CD4-positive, alpha-beta memory T cell (primary cell): ENCODE data around the gene GPS2. TPM values are rescaled to one million over a fixed set of nuclear protein-coding genes. Genes with fewer than 3 reads are reported as not detected.

Experiments
- CTCF ChIA-PET: fragments of 350-600 bp; sonication (Branson Sonifier 250); formaldehyde crosslinking; loops from one replicate; lab custom pipeline; 2021; ENCODE audit warnings: inconsistent platforms; ENCODE audit not compliant: partially characterized antibody; lab: Charles Lee
- POLR2A ChIA-PET: fragments of 350-600 bp; sonication (Branson Sonifier 250); formaldehyde crosslinking; loops from one replicate; lab custom pipeline; 2021; ENCODE audit not compliant: partially characterized antibody; lab: Charles Lee
- DNase-seq, 5 donors: peaks; one replicate each; pipeline versions ENCODE4 v3.0.0 to v3.0.0-alpha.2; 2020 to 2022; ENCODE audit warnings: mixed read lengths in 1 of 5
- H3K27ac ChIP-seq: one replicate; pipeline ENCODE4 v1.7.0; 2013; ENCODE audit warnings: low read depth, low read length
- H3K27me3 ChIP-seq: 2 replicates; pipeline ENCODE4 v1.7.0; 2013; ENCODE audit warnings: mild to moderate bottlenecking, low read length, moderate library complexity; ENCODE audit not compliant: insufficient read depth
- H3K36me3 ChIP-seq: 2 replicates; pipeline ENCODE4 v1.7.0; 2013; ENCODE audit warnings: mild to moderate bottlenecking, low read length, moderate library complexity; ENCODE audit not compliant: insufficient read depth
- H3K4me1 ChIP-seq: 2 replicates; pipeline ENCODE4 v1.7.0; 2013; ENCODE audit warnings: mild to moderate bottlenecking, low read length, moderate library complexity; ENCODE audit not compliant: insufficient read depth
- H3K4me3 ChIP-seq, 2 donors: one replicate each; pipeline ENCODE4 v1.7.0; 2013; ENCODE audit warnings: low read length in 2 of 2, mild to moderate bottlenecking in 1 of 2
- H3K9me3 ChIP-seq, 2 donors: one replicate each; pipeline ENCODE4 v1.7.0; 2013; ENCODE audit warnings: low read length in 2 of 2, control low read depth in 1 of 2; ENCODE audit not compliant: control insufficient read depth in 1 of 2
- H3K27ac Mint-ChIP-seq, 7 donors: one replicate each; pipeline ENCODE4 v1.8.0; 2020 to 2021; ENCODE audit warnings: mixed read lengths in 7 of 7, mild to moderate bottlenecking in 6 of 7, inconsistent platforms in 3 of 7, moderate library complexity in 3 of 7
- H3K27me3 Mint-ChIP-seq, 2 donors: one replicate each; pipeline ENCODE4 v1.8.0; 2020 to 2021; ENCODE audit warnings: mixed read lengths in 2 of 2
- H3K36me3 Mint-ChIP-seq, 2 donors: one replicate each; pipeline ENCODE4 v1.8.0; 2020 to 2021; ENCODE audit warnings: mixed read lengths in 2 of 2, inconsistent platforms in 1 of 2, mild to moderate bottlenecking in 1 of 2
- H3K4me1 Mint-ChIP-seq, 4 donors: one replicate each; pipeline ENCODE4 v1.8.0; 2020 to 2021; ENCODE audit warnings: mixed read lengths in 4 of 4, mild to moderate bottlenecking in 1 of 4
- H3K4me3 Mint-ChIP-seq, 8 donors: one replicate each; pipeline ENCODE4 v1.8.0; 2020 to 2021; ENCODE audit warnings: mixed read lengths in 8 of 8, mild to moderate bottlenecking in 7 of 8, moderate library complexity in 6 of 8, inconsistent platforms in 3 of 8
- H3K9me3 Mint-ChIP-seq, 8 donors: one replicate each; pipeline ENCODE4 v1.8.0; 2020 to 2021; ENCODE audit warnings: mixed read lengths in 8 of 8, mild to moderate bottlenecking in 5 of 8, inconsistent platforms in 3 of 8, moderate library complexity in 1 of 8
- intact Hi-C: fragments of 100-400 bp; cut with micrococcal nuclease; formaldehyde crosslinking; loops from one replicate; pipeline ENCODE4 v1.15.1; 2023
- polyA plus RNA-seq, 2 donors: library from polyadenylated mRNA; unstranded; fragments of 300-500 nt; fragmentation: Illumina TruSeq; gene quantifications; one replicate each; pipeline ENCODE4 v1.2.3, GENCODE V29; 2021
- total RNA-seq, 2 experiments: library from RNA; stranded (reverse); gene quantifications; one replicate each; pipeline ENCODE4 v1.2.3, GENCODE V29; 2021

The GPS2 gene
- total and polyA plus RNA-seq, 4 experiments from 2014 or later = 101 to 132 (median 123) TPM

DNA sequence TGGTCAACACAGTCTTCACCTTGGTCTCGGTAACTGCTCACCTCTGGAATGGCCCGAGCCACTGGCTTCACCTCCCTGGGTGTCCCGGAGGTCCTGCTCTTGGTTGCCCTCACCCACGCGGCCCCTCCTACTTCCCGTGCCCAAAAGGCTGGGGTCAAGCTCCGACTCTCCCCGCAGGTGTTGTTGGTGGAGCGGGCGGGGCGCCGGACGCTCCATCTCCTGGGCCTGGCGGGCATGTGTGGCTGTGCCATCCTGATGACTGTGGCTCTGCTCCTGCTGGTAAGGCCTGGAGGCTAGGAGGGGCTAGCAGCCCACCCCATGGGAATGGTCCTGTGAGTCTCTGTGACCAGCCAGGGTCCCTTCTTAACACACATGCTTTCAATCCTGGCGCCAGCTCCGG lies 30.2 kb downstream of the GPS2 start:
- Mint-ChIP-seq H3K4me1 (peaks cover 4 to 26% (median 18%) of the 10 kb centered on the region in 4 donors), H3K27me3 (peaks cover 19 to 24% of the 10 kb centered on the region in 2 donors), H3K27ac (no peak overlapping the region), H3K36me3 (no peaks in the 10 kb centered on the region), H3K9me3 (no peaks in the 10 kb centered on the region), H3K4me3 (no peak overlapping the region)
- CTCF ChIA-PET = interaction anchor here (0.9 to 3.7 kb wide), 3 partner anchors 11 to 237 kb away, joined by 3 to 15 read pairs (median 4); no protein-coding TSS in a partner anchor
- peaks cover 10% of the 10 kb centered on the region for H3K27me3 ChIP-seq
- H3K4me3 ChIP-seq = no peak overlapping the region
- H3K4me1 ChIP-seq = peaks cover 25% of the 10 kb centered on the region
- no peak for DNase-seq
- H3K9me3 ChIP-seq = no peaks in the 10 kb centered on the region
- H3K27ac ChIP-seq = no peak overlapping the region
- intact Hi-C loops = loop anchor here (5.0 kb wide), 1 partner anchor 238 kb away; no protein-coding TSS in a partner anchor
- H3K36me3 ChIP-seq = no peaks in the 10 kb centered on the region
- POLR2A ChIA-PET = interaction anchor here (0.7 to 1.2 kb wide), 2 partner anchors 24 to 45 kb away, joined by 3 read pairs; no protein-coding TSS in a partner anchor

DNA sequence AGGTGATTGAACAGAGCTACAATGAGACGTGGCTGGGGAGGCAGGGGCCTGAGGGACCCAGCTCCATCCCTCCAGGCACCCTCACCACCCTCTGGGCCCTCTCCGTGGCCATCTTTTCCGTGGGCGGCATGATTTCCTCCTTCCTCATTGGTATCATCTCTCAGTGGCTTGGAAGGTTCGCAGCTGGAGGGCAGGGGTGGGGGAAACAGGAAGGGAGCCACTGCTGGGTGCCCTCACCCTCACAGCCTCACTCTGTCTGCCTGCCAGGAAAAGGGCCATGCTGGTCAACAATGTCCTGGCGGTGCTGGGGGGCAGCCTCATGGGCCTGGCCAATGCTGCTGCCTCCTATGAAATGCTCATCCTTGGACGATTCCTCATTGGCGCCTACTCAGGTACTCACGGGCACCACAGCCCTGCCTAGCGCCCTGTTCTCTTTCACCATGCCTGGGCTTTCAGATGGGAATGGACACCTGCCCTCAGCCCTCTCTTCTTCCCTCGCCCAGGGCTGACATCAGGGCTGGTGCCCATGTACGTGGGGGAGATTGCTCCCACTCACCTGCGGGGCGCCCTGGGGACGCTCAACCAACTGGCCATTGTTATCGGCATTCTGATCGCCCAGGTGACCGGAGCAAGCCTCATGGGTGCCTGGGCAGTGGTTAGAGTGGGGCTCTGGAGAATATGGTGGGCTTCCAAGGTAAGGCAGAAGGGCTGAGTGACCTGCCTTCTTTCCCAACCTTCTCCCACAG lies 31.5 kb downstream of the GPS2 start:
- DNase-seq = no peak
- H3K4me3 ChIP-seq = no peak overlapping the region
- intact Hi-C loops = loop anchor here (5.0 kb wide), 1 partner anchor 236 kb away; no protein-coding TSS in a partner anchor
- H3K36me3 ChIP-seq = no peaks in the 10 kb centered on the region
- H3K27me3 ChIP-seq = peaks cover 10% of the 10 kb centered on the region
- no peaks in the 10 kb centered on the region for H3K36me3 Mint-ChIP-seq
- no peak overlapping the region for H3K4me3 Mint-ChIP-seq
- H3K27me3 Mint-ChIP-seq = peaks cover 19 to 24% of the 10 kb centered on the region in 2 donors
- H3K27ac ChIP-seq = no peak overlapping the region
- H3K4me1 Mint-ChIP-seq = peaks cover 4 to 28% (median 18%) of the 10 kb centered on the region in 4 donors
- no peaks in the 10 kb centered on the region for H3K9me3 Mint-ChIP-seq
- H3K9me3 ChIP-seq = no peaks in the 10 kb centered on the region
- CTCF ChIA-PET = interaction anchor here (1.1 to 1.9 kb wide), 4 partner anchors 12 to 54 kb away, joined by 3 to 13 read pairs (median 4); no protein-coding TSS in a partner anchor
- POLR2A ChIA-PET = interaction anchor here (3.6 kb wide), 1 partner anchor 12 kb away, joined by 15 read pairs; no protein-coding TSS in a partner anchor
- peaks cover 25% of the 10 kb centered on the region for H3K4me1 ChIP-seq
- H3K27ac Mint-ChIP-seq = no peak overlapping the region

DNA sequence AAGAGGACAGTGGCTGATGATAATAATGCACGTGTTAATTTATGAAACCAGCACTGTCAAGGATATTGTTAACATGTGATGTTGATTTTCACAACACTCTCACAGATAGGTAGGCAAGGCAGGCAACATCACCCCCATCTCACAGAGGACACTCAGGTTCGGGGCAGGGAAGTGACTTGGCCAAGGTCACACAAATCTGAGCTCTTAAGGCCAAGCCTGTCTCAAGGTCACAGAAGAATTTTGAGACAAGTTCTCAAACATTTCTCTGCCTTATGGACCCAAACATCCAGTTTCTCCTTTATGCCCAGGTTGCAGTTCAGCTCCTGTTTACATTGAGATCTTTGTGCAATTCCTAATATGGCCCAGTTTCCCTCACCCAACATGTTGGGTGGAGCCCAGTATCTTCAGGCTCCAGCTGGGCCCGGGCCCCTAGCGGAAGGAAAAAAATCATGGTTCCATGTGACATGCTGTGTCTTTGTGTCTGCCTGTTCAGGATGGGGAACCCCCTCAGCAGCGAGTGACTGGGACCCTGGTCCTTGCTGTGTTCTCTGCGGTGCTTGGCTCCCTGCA lies 32.3 kb downstream of the GPS2 start:
- Mint-ChIP-seq H3K9me3 (no peaks in the 10 kb centered on the region), H3K36me3 (no peaks in the 10 kb centered on the region), H3K27ac (peak overlapping the region in 2 of 7 donors; percentile 19 to 51), H3K4me1 (peaks cover 4 to 28% (median 18%) of the 10 kb centered on the region in 4 donors), H3K27me3 (peaks cover 19 to 24% of the 10 kb centered on the region in 2 donors), H3K4me3 (peak overlapping the region in 3 of 8 donors; percentile 30 to 36 (median 31))
- Histone ChIP-seq H3K9me3 (no peaks in the 10 kb centered on the region), H3K27me3 (peaks cover 10% of the 10 kb centered on the region), H3K27ac (no peak overlapping the region), H3K4me1 (peaks cover 25% of the 10 kb centered on the region), H3K4me3 (no peak overlapping the region), H3K36me3 (no peaks in the 10 kb centered on the region)
- intact Hi-C loops = loop anchor here (5.0 kb wide), 1 partner anchor 236 kb away; no protein-coding TSS in a partner anchor
- DNase-seq = no peak
- CTCF ChIA-PET = interaction anchor here (0.9 to 1.9 kb wide), 7 partner anchors 8 to 146 kb away, joined by 3 to 13 read pairs (median 3); partner anchors contain the start of gene ACAP1
- POLR2A ChIA-PET = interaction anchor here (0.8 to 3.6 kb wide), 5 partner anchors 13 to 237 kb away, joined by 3 to 15 read pairs (median 3); no protein-coding TSS in a partner anchor

DNA sequence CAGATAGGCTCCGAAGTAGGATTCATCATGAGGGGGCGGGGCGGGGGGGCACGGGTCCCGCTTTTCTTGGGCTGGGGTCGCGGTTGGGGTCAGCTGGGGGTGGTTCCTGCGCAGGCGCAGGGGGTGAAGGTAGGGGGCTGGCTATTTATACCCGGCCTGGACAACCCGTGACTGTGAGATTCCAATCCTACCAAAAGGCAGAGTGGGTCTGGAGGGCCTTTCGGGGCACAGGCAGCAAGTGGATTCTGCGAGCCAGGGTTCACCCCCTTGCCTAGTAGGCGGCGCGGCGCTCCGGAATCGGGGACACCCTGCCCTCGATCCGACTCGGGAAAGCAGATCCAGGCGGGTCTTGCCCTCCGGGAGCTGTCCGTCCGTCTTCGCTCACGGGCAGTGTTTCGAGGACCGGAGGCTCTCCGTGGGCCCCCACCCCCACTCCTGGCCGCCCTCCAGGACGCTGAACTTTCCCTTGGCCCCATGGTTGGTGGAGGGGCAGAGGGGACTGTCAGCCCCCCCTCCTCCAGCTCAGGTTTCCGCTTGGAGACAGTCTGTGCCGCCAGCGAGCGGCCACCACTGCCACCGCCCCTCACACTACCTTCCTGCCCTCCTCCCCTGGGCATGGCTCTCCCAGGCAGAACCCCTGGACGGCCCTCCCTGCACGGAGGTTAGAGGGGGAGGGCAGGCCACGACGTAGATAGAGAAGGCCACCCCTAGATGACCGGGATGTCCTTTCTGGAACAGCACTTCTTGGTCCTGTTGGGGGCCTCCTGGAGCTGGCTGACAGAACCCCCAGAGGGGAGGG lies 33.0 kb downstream of the GPS2 start:
- Histone ChIP-seq H3K9me3 (no peaks in the 10 kb centered on the region), H3K4me1 (peaks cover 25% of the 10 kb centered on the region), H3K27me3 (peaks cover 10% of the 10 kb centered on the region), H3K4me3 (peak overlapping the region in 1 of 2 donors; percentile 58), H3K36me3 (no peaks in the 10 kb centered on the region), H3K27ac (no peak overlapping the region)
- CTCF ChIA-PET = interaction anchor here (0.9 to 1.9 kb wide), 8 partner anchors 9 to 236 kb away, joined by 3 to 13 read pairs (median 4); partner anchors contain the start of gene ACAP1
- intact Hi-C loops = loop anchor here (2.0 to 5.0 kb wide), 2 partner anchors 61 to 235 kb away; no protein-coding TSS in a partner anchor
- Mint-ChIP-seq H3K4me3 (peak overlapping the region; percentile 30 to 84 (median 78)), H3K36me3 (no peaks in the 10 kb centered on the region), H3K27ac (peak overlapping the region in 1 of 7 donors; percentile 84), H3K4me1 (peaks cover 4 to 28% (median 18%) of the 10 kb centered on the region in 4 donors), H3K27me3 (peaks cover 19 to 24% of the 10 kb centered on the region in 2 donors), H3K9me3 (no peaks in the 10 kb centered on the region)
- POLR2A ChIA-PET = interaction anchor here (0.7 to 3.6 kb wide), 10 partner anchors 14 to 404 kb away, joined by 3 to 15 read pairs (median 3); partner anchors contain the start of gene TMEM102
- no peak for DNase-seq

DNA sequence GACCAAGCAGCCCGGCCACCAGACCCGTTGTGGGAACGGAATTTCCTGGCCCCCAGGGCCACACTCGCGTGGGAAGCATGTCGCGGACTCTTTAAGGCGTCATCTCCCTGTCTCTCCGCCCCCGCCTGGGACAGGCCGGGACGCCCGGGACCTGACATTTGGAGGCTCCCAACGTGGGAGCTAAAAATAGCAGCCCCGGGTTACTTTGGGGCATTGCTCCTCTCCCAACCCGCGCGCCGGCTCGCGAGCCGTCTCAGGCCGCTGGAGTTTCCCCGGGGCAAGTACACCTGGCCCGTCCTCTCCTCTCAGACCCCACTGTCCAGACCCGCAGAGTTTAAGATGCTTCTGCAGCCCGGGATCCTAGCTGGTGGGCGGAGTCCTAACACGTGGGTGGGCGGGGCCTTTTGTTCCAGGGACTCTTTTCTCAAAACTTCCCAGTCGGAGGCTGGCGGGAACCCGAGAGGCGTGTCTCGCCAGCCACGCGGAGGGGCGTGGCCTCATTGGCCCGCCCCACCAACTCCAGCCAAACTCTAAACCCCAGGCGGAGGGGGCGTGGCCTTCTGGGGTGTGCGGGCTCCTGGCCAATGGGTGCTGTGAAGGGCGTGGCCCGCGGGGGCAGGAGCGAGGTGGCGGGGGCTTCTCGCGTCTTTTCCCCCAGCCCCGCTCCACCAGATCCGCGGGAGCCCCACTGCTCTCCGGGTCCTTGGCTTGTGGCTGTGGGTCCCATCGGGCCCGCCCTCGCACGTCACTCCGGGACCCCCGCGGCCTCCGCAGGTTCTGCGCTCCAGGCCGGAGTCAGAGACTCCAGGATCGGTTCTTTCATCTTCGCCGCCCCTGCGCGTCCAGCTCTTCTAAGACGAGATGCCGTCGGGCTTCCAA lies 33.8 kb downstream of the GPS2 start, which contains the start of gene SLC2A4:
Gene SLC2A4, plus strand, starts transcription at position 645 of the 879 bp plus-strand sequence. Its CDS starts 217 bp downstream, at position 862.
- H3K27me3 ChIP-seq = peaks cover 10% of the 10 kb centered on the region
- peak within 1 kb of the TSS; percentile 23 to 58 for H3K4me3 ChIP-seq
- H3K9me3 ChIP-seq = no peaks in the 10 kb centered on the region
- peaks cover 4 to 28% (median 18%) of the 10 kb centered on the region in 4 donors for H3K4me1 Mint-ChIP-seq
- peak; percentile 67 to 81 (median 69) for DNase-seq
- intact Hi-C loops = loop anchor here (2.0 to 5.0 kb wide), 2 partner anchors 61 to 234 kb away; no protein-coding TSS in a partner anchor
- H3K27ac ChIP-seq = peak within 1 kb of the TSS; percentile 41
- peaks cover 17 to 23% of the 10 kb centered on the region in 2 donors for H3K27me3 Mint-ChIP-seq
- no peaks in the 10 kb centered on the region for H3K36me3 Mint-ChIP-seq
- no peaks in the 10 kb centered on the region for H3K9me3 Mint-ChIP-seq
- CTCF ChIA-PET = interaction anchor here (0.7 to 2.8 kb wide), 11 partner anchors 10 to 279 kb away, joined by 3 to 26 read pairs (median 3); no protein-coding TSS in a partner anchor
- H3K27ac Mint-ChIP-seq = peak within 1 kb of the TSS; percentile 36 to 84 (median 66)
- peaks cover 25% of the 10 kb centered on the region for H3K4me1 ChIP-seq
- H3K4me3 Mint-ChIP-seq = peak within 1 kb of the TSS; percentile 77 to 90 (median 82)
- POLR2A ChIA-PET = interaction anchor here (0.7 to 3.6 kb wide), 13 partner anchors 15 to 405 kb away, joined by 3 to 15 read pairs (median 3); partner anchors contain the start of genes ACAP1, CLDN7 and TMEM102
- H3K36me3 ChIP-seq = no peaks in the 10 kb centered on the region
